GDM1 (cell line): ENCODE data around the gene MYMK.

ENCODE experiments used
- DNase-seq: peaks from one replicate; lab custom pipeline; 2025; lab: John Stamatoyannopoulos, UW

Gene MYMK

DNA sequence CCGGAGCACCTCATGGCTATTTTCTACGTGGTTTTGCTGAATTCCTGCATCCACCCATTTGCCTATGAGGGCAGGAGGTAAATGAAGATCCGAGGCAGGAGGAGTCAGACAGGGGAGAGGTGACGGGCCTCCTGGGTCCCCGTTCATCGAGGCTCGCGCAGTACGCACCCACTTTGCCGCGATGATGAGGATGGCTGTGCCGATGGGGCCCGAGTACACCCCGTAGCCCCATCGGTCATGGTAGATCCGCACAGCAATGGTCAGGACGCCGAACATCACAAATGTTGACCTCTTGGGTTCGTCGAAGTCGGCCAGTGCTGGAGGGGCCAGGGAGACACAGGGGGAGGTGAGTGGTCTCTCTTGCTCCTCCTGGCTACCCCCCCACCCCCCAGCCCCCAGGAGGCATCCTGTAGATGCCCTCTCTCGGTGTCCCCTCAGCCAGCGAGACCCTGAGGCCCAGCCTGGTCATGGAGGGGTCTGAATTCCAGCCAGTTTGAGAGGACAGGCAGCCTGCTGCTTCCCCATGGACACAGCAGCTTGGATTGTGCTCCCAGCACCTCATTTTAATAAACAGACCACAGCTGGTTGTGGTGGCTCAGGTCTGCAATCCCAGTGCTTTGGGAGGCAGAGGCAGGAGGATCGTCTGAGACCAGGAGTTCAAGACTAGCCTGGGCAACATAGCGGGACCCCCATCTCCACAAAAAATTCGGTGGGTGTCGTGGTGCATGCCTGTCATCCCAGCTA is 5.9 kb downstream of the MYMK start:
- DNase-seq, result no peak

DNA sequence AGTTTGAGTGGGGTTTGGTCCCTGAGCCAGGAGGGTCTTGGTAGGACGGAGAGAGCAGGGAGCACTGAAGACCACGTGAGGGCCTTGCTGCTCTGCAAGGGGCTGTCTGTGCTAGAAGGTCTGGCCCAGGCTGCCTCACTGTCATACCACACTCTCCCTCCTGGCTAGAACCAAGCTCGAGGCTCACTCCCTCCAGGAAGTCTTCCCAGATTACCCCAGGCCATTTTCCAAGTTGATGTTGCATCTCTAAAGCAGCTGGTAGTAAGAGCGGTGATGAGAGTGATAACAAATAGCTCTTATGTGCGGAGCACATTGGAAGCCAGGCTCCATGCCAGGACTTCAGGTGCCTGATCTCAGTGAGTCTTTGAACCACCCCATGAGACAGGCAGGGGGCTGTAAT is 6.6 kb downstream of the MYMK start:
- DNase-seq, result no peak

DNA sequence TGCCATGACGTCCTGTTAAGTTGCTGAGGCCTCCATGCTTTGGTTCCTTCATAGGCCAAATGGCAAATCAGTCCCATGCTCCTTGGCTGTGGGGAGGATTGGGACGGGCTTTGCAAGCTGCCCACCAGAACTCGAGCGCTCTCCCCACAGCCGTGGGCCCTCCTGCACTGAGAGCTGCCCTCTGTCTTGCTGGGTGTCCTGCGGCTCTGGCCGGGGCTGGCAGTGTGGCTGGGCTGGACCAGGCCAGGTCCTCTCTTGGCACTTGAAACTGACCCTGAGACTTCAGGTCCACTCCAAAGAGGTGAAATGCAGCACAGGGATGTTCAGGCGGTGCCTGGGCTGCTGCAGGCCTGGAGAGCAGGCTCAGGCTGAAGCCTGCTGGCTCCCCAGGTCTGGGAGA is 7.0 kb downstream of the MYMK start:
- no peak for DNase-seq

DNA sequence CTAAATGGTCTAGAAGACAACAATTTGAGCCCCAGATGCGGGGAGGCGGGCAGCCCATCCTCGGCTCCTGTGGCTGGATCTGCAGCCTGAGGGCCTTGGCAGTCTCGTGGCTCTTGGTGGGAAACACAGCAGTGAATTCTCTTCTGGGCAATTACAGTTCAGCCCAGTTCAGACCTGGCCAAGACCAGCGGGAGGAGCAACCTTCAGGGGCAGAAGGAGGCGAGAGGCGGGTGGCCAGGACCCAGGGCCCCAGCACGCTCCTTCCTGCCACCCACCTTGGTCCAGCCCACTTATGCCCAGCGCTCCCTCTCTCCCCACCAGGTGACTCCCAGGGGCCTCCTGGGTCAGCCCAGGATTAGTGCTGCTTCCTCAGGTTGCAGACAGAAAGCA is 7.8 kb downstream of the MYMK start:
- no peak for DNase-seq

DNA sequence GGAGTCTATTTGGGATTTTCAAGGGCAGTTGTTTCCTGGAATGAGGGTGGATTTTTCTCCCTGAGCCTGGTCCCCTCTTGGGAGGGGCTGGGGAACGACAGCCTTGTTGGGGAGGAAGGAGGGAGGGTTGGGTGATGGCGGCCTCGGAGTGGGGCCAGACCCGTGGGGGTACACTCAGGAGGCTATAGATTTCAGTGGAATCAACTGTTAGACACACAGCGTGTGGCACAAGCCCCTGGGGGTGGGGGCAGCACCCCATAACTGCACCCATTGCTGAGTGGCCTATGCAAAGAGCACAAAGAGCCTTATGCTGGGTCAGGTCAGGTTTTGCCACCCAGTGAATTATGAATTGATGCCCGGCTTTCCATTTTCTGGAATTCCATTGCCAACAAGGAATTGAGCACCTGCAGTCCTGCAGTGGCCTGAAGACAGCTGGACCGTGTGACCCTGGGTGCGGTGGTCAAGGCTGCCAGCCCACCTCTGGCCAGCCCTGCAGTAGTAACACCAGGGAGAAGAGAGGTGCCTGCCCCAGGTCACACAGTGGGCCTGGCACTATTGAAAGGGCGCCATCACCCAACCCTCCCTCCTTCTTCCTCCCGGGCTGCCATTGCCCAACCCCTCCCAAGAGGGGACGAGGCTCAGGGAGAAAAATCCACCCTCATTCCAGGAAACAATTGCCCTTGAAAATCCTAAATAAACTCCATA is 8.4 kb downstream of the MYMK start:
- no peak for DNase-seq

DNA sequence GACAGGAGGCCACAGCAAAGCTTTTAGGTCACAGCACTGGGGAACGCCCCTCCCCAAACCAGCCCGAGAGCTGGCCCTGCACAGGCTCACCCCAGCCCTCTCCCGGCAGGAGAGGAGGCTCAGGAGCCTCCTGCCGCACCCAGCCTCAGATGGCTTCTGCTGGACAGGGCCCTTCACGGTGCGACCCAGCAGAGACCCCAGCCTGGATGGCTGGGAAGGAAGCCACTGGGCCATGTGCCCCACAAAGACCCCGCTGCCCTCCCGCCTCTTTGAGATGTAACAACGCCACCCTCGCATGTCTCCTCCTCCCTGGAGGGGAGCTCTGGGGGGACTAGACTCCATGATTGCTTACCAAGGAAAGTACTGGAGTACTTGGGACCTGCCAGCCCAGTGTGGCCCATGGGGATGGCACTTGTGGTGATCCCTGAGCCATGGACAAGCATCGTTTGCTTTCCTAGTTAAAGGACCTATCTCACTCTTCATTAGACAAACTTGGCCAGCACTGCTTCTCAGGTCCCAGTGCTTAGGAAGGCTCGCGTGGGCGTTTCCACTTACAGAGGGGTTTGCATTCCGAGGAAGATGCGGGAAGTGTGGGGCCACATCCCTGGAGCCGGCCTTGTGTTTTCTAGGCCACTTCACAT is 9.0 kb downstream of the MYMK start:
- no peak for DNase-seq

DNA sequence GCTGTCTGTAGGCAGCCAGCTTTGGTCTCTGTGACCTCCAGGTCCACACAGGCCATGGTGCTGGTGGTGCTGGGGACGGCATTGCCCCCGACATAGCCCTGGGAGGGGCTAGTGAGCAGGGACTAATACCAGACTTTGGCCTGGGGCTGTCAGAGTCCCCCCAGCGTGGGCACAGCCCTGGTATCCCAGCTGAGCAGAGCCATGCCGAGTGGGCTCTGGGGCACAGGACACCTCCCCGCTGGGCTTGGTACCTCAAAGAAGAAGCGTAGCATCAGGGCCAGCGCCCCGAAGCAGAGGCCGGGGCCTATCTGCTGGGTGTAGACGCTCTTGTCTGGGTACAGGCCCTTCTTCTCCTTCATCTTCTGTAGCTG is 9.5 kb downstream of the MYMK start:
- no peak for DNase-seq

DNA sequence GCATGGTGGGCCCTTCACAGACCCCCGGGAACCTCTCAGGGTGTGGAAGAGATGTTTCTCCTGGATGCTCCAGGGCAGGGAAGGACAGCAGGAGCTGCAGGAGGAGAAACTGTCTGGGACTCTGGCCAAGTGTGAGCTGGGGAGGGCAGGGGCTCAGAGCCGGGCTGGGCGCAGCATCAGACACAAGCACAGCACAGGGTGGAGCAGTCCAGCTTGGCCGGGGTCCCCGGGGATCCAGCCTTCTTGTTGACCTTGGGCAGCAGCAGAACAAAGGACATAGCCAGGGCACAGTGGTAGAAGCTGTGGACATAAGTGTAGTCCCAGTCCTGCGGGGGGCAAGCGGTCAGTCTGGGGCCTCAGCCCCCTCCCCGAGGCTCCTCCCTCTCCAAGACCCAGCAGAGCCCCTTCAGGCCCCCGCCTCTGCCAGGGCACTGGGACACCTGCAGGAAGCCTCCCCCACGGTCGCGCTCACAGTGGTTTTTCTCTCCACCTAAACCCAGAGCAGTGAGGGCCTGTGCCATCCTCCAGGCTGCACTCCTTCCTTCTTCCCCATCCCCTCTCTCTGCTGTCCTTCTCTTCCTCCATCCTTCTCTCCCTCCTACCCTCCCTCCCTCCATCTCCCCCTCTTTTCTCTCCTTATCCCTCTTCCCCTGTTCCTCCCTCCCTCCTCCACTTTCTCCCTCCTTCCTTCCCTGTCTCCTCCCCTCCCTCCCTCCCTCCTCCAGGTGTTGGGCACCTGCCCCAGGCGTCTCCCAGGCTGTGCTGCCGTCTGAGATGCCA is 10.1 kb downstream of the MYMK start:
- DNase-seq, result no peak

DNA sequence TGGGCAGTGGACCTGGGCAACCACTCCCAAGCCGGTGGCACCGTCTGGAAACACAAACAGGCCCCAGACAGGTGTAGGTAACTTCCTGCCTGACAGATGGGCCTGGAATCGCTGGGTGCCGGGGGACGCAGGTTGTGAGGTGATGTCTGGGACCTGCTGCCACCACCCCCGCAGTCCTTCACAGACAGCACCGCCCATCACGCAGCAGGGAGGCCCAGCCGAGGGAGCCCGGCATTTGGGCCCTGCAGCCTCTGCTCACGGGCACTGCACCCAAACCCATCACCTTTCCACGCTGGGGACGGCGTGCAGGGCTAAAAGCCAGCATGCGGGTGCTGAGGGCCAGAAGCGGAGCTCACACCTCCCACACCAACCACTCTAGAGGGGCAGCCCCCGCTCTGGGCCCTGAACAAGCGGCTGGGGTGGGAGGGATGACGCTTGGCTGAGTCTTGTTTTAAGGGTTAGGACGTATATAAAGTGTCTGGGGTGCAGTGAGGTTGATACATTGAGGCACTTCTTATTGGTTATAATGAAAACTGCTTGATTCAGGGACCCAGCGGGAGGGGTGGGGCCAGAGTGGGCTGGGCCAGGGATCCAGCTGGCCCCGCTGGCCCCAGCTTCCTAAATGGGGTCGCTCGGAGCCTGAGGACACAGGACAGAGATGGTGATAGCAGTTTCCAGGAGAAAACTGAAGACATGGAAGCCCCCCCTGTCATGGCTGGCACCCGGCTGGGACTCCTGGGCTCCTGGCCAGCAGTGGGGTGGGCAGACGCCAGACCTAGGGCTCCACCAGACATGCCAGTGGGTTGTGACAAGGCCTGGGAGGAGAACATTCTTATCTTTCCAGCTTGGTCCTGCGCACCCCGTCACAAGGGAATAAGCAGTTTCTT is 11.3 kb downstream of the MYMK start:
- no peak for DNase-seq

DNA sequence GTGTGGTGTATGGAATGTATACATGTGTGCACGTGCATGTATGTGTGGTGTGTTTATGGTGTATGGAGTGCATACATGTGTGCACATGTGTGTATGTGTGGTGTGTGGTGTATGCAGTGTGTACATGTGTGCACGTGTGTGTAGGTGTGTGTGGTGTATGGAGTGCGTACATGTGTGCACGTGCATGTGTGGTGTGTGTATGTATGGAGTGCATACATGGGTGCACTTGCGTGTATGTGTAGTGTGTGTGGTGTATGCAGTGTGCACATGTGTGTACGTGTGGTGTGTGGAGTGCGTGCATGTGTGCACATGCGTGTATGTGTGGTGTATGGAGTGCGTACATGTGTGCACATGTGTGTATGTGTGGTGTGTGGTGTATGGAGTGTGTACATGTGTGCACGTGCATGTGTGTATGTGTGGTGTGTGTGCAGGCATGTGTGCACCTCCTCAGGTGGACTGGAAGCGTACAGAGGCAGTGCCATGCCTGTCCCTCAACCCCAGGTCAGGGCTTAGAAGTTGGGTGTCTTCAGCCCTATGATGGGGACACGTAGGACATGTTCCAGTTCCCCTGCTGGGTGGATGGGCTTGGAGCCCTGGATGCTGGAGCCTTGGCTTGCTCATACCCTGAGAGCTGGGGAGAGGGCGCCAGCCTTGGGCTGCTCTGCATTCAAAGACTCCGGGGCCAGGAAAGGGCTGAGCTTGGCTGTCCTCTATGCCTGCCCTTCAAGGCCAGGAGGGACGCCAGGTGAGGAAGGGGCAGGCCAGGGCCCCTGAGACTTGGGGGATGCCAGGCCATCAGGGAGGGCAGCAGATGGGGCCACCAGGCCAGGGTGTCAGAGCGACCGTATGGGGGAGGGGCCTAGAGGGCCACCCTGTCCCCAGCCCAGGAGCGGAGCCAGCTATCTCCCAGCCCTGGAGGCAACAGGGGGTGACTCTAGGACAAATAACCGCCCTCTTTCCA is 12.2 kb downstream of the MYMK start:
- no peak for DNase-seq

DNA sequence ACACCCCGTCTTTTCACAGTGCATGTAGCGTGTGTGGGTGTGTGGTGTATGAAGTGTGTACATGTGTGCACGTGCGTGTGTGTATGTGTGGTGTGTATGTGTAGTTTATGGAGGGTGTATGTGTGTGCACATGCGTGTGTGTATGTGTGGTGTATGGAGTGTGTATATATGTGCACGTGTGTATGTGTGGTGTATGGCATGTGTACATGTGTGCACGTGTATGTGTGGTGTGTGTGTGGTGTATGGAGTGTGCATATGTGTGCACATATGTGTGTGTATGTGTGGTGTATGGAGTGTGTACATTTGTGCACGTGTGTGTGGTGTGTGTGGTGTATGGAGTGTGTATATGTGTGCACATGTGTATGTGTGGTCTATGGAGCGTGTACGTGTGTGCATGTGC is 13.2 kb downstream of the MYMK start:
- no peak for DNase-seq

DNA sequence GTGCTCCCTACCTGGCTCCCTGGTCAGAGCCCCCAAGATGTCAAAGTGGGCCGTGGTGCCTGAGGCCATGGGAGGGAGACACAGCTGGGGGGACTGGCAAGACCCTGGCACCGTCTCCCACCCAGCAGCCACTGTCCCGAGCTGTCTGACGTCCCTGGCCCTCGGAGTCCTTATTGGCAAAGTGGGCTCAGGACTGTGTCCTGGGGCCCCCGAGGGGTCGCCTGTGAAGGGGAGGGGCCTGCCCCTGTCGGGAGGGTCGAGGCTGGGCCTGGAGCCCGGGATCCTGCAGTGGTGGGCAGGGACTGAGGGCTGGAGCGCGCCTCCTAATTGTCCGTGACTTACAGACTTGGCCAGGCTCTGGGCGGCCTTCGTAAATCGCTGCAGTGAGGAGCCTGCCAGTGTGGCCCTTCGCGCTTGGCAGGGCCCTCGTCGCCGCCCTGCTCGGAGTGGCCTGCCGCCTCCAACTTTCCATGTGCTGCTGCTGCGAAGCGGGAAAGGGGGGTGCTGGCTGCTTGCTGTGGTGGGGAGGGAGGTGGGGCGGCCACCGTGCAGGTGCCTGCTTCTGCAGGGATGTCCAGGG is 13.7 kb downstream of the MYMK start:
- DNase-seq, result no peak

DNA sequence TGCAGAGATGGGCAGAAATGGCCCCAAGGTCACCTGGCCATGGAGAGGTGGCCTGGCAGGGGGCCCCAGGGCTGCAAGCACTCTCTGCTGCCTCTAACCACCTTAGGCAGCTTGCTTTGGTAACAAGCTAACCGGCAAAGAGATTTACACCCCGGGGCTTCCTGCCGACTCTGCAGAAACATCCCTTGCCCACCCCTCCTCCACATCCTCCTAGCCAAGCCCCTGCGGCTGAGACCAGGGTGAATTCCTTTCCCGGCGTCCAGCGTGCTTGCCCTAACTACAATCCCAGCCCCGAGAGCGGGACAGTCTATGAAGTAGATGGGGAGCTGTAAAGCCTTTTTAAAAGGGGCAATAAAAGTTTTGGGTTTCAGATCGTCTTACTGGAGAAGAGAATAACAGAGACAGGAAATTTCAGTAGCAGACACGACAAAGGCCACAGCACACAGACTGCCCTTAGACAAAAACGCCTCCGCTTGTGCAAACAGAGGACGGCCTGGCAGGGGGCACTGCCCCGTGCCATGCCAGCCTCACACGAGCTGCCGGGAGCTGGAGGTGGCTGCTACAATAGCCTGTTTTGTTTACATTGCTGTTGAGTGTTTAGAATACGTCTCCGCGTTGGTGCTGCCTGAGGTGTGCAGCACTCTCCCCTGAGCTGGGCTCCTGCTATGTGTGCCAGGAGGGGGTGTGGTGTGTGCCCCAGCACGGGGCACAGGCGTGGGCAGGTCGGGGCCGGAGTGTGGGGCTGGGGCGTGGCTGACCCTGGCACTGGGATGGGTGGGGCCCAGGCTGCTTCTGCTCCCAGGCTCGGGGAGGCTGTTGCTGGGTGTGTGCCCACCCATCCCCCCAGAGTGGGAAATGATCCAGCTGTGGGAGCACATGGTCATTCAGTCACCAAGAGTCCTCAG is 15.3 kb downstream of the MYMK start:
- DNase-seq, result no peak

DNA sequence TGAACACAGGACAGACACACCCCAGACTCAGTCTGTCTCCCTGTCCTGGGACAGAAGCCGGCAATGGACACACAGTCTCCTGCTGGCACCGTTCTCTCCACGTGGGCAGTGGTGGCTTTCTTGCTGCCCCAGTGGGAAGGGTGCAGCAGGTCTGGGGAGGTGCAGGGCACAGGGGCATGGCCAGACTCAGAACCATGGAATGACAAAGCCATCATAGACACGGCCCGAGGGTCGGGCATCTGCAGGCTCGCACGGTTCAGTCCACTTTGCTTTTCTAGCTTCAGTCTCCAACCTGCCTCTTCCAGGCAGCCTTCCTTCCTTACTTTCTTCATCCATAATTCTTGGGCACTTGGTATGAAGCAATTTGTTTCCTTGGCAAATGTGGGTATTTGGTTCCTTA is 16.7 kb downstream of the MYMK start:
- no peak for DNase-seq

DNA sequence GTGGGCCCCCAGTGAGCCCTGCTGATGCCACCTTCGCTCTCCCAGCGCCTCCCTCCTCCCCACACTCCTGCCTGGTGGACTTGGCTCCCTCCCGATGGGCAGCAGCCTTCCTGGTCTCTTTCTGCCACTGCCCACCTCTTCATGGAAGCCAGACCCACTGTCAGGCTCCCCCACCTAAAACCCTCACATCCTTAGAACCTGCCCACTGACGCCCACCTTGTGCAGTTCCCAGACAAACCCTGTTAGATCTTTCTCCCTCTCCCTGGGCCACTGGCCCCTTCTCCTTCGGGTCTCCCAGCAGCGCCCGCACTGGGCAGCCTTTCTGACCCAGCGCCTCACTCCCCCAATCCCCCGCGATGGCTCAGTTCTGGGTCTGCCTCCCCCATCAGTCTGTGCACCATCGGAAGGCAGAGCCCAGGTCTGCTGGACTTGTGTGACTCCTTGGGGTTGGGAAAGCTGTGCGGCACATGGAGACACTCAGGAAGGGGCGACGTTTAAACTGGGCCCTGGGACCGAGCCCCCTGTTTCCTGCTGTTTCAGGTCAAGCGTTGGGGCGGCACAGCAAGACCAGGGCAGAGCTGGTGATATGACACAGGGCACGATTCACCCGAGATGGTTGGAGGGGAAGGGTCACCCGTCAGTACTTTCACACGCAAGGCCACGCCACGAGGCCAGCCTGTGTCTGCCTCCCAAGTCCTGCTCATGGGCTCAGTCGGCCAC is 17.4 kb downstream of the MYMK start:
- no peak for DNase-seq

DNA sequence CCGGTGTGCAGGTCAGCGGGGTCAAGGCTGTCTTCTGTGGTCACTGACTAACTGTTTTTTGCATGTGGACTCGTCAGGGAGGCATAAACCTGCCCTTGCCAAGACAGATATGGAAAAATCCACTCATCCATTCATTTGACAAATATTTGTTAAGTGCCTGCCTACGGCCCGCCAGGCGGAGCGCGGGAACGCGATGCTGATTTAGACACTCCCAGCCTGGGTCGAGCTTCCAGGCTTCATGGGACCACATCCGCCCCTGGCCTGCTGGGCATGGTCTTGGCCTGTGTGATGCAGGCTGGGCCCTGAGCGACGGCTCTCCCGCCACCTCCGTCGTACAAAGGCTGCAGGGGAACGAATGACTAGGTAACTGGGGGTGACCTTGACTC is 18.1 kb downstream of the MYMK start:
- no peak for DNase-seq

DNA sequence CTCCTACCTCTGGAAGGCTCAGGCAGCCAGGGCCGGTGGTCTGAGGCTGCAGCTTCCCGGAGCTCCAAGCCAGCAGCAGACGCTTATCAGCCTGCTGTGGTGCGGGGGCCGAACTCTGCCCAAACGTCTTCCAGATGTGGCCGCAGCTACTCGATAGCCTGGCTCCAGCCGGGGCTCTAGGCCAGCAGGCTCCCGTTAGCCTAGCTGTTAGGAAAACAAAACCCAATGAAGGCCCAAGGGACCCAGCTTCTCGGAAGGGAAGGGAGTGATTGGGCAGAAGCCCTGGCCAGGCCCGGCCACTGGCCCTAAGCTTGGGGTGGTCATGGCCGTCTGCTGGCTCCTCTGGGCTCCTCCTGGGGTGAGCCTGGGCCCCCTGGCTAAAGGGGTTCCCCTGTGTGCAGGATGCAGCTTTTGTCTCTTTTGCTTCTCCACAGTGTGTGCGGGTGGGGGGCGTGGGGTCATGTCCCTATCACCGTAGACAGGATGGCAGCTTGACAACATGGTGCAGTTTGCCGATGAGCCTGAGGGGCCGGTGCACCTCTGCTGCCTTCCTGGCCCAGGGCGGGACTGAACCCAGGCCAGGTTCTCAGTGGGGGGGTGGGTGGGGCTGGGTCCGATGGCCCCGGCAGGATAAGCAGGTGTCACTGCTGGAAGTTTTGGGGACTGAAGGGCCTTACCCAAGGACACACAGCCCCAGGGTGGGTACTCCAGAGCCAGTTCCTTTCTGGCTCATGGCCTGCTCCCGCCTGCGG is 18.7 kb downstream of the MYMK start:
- DNase-seq, result no peak
